ENCODE results near the gene LYST. TPM values are rescaled to one million over a fixed set of nuclear protein-coding genes. Genes with fewer than 3 reads are reported as not detected.

Gene LYST
- total and polyA plus RNA-seq, 2 of the 8 experiments (the other 6 are each of a cell fraction or from before 2014, with no cell fraction given): 0.29 to 0.58 TPM

GRCh38 chr1:235725434-235725833 lies 141.3 kb downstream of the LYST start (continued):
- TF ChIP-seq ATF3 (IDR thresholded peaks at IDR 0.05; ENCODE audit: insufficient read depth, low read depth, low read length) (no peak), SRF (IDR thresholded peaks at IDR 0.05; ENCODE audit: low read depth, low read length) (no peak)

All from H1 (cell line).